DMS153 treated with DMSO at 0.1 percent for 48 hours (cell line): ENCODE results near the gene ADARB2.

ENCODE experiments used
- DNase-seq: peaks from one replicate; lab custom pipeline; 2025; ENCODE audit not compliant: unreplicated experiment; lab: John Stamatoyannopoulos, UW

Gene ADARB2

DNA sequence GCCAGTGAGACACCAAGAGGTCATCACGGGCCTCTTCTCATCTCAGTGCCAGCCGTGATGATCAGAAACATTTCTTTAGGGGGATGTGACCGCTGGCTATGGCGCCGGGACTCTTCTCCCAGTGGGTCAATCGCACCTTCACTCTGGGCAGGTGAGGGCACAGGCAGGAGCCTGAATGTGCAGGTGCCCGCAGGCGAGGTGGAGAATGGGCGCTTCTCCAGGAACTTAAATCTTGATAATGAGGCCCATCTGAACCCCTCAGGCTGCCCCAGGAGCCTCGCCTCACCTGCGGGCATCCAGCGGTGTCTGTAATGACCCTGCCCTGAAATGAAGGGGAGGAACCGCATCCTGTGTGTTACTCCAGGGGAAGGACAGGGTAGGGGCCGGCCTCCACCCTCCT, 204.7 kb downstream of the ADARB2 start:
- no peak for DNase-seq

DNA sequence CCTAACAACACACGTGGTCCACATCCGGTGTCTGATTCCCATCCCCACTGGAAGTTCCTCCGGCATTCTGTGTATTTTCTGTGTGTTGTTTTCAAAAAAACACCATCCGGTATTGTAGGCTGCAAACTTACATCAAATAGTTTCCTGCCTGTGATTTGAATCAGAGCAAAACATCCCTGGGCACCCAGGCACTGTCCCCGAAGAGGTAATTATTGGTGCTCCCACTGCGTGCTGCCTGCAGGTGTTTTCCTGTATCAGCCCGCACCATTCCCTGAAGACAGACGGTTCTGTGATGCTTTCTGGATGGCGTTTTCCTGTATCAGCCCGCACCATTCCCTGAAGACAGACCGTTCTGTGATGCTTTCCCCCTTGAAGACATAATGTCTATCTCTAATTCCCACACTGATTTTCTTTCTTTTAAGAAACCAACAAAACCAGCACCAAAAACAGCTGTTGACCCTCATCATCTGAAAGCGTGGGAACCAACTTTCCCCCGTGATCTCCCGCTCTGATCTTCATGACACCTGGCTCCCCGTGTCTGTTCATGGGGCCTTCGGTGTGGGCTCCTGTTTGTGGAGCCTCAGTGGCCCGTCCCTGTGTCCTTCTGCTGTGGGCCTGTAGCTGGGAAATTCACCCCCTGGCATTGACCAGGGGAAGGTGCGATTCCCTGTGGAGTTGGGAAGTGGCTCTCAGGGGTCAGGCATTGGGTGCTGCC, 205.3 kb downstream of the ADARB2 start:
- no peak for DNase-seq

- no peak for DNase-seq
Observed at GRCh38 chr10:1530871-1531517, 206.3 kb downstream of the ADARB2 start.

- DNase-seq: no peak
Observed at GRCh38 chr10:1529806-1530413, 207.4 kb downstream of the ADARB2 start.

DNA sequence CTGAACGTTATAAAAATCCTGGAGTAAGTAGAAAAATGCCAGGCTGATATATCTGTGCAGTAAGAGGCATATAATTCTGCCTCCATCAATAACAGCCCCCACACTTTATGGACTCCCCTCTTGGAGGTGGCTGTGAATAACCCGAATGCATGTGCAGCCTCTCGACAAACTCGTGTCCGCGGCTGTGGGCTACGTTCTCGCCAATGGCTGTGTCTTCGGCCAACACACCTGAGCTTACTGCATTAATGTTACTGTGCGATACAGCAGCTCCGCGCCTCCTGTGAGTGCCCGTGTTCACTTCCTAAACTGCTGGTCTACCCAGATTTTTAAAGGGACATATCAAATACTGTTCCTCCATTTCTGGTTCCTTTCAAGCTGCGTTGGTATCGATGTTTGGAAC, 209.4 kb downstream of the ADARB2 start:
- no peak for DNase-seq

DNA sequence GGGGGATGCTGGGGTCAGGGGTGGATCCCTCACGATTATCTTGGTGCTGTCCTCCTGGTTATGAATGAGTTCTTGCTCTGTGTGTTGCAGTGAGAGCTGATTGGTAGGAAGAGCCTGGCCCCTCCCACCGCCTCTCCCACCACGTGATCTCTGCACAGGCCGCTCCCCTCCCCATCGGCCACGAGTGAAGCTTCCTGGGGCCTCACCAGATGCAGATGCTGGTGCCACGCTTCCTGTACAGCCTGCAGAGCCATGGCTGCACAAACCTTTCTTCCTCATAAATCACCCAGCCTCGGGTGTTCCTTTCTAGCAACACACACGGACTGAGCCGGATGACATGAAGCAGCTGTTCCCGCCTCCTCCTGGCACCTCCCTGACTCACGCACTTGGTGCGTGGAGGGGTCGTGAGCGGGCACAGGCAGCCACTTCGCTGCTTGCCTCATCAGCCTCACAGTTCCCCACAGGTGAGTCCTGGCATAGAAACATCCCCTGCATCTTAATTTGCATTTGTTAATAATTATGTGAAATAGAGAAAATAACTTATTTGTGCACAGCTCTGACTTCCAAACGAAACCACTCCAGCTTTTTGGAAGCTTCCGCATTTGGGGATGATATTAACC, 210.8 kb downstream of the ADARB2 start:
- DNase-seq: no peak

DNA sequence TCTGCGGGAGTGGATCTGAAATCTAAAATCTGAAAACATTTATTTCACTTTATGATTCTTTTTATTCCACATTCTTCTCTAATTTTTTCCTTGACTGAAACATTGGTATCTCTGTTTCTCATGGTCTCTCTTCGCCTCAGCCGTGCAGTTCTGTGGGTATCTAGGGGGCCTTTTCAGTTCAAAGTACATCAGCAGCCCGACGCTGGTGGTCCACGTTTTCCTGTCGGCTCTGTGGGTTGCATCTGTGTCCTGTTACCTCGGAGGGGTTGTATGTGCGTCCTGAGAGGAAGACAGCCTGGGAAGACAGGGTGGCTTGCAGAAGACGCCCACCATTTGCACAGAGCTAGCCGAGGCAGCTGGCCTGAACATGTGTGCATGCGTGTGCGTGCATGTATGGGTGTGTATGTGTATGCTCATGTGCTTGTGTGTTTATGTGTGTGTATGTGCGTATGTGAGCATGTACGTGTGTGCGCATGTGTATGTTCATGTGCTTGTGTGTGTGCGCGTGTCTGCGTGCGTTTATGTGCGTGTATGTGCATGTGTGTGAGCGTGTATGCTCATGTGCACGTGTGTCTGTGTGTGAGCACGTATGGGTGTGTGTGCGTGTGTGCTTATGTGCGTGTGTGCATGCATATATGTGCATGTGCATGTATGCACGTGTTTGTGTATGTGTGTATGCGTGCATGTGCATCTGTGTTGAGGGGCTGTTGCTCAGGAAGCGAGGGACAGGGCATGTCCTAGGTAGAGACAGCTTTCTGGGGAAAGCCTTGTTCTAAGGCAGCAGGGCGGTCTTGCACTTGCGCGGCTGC, 211.8 kb downstream of the ADARB2 start:
- no peak for DNase-seq

GRCh38 chr10:1524540-1524939, 212.8 kb downstream of the ADARB2 start:
- DNase-seq: no peak

- no peak for DNase-seq
Observed at GRCh38 chr10:1523221-1523620, 214.1 kb downstream of the ADARB2 start.

DNA sequence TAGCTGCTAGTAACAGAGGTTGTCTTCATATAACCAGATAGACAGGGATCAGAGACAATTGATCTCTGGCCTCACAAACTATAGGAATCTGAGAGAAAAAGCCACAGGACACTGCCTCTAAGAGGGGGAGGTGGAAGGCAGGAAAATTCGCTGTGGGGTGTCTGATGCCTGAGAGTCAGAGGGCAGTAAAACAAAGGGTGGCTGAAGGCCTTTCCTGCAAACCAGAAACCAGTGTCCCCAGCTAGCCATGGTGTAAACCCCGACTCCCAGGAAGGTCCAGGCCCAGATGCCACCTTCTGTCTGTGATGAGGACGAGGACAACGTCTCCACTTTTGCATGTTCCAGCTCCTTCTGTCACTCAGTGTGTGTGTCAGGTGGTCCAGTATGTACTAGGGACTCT, 215.1 kb downstream of the ADARB2 start:
- DNase-seq: no peak

DNA sequence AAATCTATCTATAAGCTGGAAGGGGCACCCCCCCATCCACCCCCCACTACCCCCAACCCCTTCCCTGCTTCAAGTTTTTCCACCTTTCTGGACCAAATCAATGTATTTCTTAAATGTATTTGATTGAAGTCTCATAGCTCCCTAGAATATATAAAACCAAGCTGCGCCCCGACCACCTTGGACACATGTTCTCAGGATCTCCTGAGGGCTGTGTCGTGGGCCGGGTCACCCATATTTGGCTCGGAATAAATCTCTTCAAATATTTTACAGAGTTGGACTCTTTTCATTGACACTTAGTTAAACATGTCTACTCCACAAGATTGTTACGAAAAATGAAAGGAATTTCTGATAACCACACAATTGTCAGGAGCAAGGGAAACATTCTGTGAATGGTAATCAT, 215.6 kb downstream of the ADARB2 start:
- DNase-seq: no peak

DNA sequence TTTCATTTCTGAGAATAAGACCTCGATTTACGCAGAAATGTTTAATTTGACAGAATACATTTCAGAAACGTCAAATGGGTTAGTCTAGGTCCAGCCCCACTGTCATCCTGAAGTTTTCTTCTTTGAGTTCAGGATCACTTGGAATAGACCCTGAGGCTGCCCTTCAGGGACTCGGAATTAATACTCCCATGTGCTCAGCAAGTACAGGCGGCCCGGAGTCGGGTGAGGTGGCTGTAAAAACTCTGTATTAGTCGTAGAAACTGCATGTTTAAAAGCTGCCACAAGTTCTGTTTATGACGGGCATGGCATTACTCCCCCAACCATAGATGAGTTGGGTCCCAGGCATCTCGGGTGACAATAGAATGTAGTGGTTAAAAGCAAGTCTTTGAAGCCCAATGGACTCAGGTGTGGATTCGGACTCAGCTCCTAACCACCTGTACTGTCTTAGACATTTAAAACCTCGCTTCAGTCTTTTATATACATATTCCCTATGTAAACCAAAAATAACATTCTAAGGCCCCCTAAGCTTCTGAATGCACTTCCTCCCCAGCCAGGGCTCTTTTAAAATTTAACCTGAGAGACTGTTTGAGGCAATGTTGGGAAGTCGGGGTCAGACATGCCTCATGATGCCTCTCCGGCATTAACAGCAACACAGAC, 216.3 kb downstream of the ADARB2 start:
- no peak for DNase-seq

- DNase-seq: no peak
Observed at GRCh38 chr10:1519391-1519790, 217.9 kb downstream of the ADARB2 start.

DNA sequence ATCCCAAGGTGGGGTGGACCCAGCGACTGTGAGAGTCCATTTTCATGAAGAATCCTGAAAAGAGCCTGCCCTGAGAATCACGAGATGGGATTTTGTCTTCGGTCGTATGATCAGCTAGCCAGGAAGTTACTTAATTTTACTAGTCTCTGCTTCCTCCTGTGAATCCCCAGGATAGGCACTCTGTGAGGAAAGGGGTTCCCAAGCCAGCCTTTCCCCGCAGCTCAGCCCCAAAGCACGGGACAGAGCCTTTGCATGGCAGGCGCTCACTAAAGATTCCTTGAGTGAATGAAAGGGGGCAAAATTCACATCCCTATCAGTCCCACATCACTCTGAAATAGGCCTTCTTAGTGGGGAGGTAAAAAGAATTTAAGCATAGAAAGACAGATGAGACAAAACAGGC, 219.6 kb downstream of the ADARB2 start:
- DNase-seq: no peak

GRCh38 chr10:1516492-1517165, 220.7 kb downstream of the ADARB2 start:
- DNase-seq: no peak

GRCh38 chr10:1515780-1516491, 221.4 kb downstream of the ADARB2 start:
- DNase-seq: no peak

GRCh38 chr10:1515121-1515779, 222.1 kb downstream of the ADARB2 start:
- no peak for DNase-seq

DNA sequence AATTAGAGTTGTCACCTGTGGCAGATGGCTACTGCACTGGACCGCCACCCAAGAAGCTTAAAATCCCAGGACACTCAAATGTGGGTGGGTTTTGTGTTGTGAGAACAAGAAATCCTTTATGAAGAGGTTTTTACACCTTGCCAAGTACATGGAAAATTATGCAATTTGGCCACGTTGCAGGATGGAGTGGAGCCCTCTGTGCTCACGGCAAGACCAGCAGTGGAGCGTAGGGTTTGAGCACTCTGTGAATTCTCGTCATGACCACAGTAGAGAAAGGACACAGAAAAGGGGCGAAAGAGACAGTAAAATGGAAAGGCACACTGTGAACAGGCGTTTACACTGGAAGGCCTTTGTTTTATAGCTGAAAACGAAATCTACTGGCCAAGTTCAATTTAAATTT, 222.6 kb downstream of the ADARB2 start:
- no peak for DNase-seq

DNA sequence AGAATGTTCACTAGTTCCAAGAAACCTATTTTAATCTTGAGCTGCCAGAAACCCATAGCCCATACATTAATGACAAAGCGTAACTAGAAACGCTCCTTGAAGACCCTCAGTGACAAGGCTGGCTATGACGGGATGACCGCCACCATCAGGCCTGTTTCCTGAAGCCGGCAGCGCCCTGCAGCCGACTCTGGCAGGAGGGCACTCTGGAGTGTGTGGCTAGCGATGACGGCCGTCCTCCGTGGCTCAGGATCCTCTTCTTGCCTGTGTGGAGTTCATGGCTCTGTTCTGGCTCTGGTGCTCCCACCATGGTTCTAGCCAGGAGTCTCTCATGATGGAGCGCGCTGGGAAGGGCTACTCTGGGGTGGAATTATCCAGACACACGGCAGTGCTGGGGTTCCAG, 224.1 kb downstream of the ADARB2 start:
- no peak for DNase-seq
